Measurements from ENCODE around the gene NME1.

NME1 gene

GRCh38 chr17:51191895-51192294, 38.5 kb downstream of the NME1 start:
- DNase-seq (ENCODE audit: low read depth) = no peak

- no peak for DNase-seq (ENCODE audit: low read depth)
These were observed 44.4 kb downstream of the NME1 start for GRCh38 chr17:51197754-51198153.

- no peak for DNase-seq (ENCODE audit: low read depth)
These were observed 46.9 kb downstream of the NME1 start for GRCh38 chr17:51200295-51200694.

- DNase-seq (ENCODE audit: low read depth) = no peak
These were observed 47.5 kb downstream of the NME1 start for GRCh38 chr17:51200846-51201245.

GRCh38 chr17:51203838-51204237, 50.5 kb downstream of the NME1 start:
- DNase-seq (ENCODE audit: low read depth) = no peak

All from HS-27A (cell line).